GM19397 (cell line): ENCODE measurements around the gene CHRNA4.

Experiments used
- ATAC-seq: cut with Tn5 transposase; IDR thresholded peaks from one replicate; pipeline ENCODE4 v1.9.1; 2021; ENCODE audit warnings: mild to moderate bottlenecking, moderate library complexity; ENCODE audit not compliant: unreplicated experiment

The CHRNA4 gene

DNA sequence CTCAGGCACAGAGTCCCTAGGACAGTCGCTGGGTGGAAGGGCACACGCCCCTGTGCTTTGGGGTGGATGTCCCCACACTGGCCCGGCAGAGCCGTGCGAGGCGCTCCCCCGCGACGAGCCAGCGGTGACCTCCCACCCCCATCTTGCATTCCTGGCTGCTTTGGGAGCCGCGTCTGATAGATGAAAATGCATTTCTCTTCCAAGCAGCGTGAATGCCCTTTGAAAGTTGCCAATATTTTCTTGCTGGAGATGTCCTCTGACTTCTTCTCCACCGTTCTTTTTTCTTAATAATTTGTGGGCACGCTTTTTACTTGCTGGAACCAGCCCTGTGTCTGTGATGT is 38.2 kb downstream of the CHRNA4 start:
- ATAC-seq, result no peak

DNA sequence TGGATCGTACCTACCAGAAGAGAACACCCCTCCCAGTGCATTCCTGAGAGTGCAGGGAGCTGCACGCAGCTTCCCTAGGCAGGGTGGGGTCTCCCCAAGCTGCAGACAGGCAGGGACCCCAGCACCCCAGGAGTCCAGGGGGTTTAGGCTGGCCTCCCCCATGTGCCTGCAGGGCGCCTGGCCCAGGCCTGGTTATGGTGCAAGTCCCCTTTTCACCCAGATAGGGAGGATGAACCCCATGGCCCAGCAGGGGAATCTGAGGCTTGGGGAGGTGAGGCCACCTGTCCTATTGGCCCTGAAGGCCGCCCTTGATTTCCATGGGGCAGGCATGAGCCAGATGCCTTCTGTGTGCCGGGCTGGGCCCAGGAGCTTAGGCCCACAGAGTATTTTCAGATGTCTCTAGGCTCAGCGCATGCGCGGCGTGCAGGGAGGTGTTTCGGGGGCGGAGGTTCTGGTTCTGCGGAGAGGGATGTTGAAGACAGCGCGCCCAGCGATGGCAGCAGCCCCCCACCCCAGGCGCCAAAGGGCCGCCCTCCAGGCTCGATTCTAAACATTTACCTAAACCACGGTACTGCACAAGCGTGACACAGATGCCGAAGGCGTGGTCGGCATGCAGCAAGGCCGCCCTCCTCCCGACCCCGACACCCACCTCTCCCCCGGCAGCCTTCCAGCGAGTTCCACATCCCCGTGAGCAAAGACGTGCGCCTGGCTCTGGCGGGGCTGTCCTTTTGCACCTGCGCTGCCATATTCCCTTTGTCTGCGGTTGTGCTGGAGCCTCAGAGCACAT is 38.8 kb downstream of the CHRNA4 start:
- ATAC-seq, result no peak

DNA sequence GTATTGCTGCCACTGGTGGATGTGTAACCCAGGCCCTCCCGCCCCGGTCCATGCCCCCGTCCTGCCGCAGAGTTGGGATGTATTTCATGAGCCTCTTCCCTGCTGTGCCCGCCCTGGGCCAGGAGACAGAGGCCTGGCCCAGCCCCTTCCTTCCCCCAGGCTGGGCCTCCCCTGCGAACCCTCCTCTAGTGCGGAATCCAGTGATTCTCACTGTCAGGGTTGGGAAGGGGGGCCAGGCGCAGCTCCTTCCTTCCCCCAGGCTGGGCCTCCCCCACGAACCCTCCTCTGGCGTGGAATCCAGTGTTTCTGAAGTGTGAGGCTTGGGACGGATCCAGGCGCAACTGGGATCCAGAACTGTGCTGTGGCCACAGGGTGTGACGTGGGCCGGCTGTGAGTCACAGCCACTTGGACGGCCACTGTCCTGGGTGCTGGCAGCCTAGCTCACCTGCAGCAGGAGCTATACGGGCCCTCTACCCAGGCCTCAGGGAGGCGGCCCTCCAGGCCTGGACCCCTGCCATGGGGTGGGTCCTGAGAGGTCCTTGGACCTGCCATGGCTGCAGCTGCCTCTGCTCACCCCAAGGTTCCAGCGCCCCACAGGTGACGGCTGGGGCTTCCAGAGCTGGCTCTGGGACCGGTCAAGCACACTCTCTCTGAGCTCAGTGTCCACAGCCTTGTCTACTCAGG is 39.9 kb downstream of the CHRNA4 start:
- ATAC-seq, result no peak

DNA sequence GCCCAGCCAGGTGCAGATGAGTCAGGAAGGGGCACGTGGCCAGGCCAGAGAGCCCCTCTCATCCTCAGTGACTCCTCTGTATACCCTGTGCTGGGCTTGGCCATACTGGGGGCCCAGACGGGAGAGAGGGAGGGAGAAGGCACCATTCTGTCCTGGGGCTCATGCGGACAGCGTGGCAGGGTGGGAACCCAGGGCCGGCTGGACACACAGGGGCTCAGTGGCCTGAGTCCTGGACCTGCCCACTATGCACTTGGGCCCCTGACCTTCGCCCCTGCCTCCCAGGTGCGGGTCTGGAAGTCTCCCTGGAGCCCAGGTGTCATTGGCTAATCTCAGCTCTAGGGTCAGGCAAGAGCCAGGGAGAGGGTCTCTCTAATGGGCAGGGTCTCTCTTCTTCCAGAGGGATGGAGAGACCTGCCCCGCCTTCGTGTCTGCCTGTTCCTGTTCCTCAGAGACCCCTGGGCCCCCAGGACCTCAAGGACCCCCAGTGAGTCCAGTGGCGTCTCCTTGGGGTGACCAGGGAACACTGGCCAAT is 40.5 kb downstream of the CHRNA4 start:
- ATAC-seq, result no peak

GRCh38 chr20:63320041-63320511 is 41.1 kb downstream of the CHRNA4 start:
- ATAC-seq, result no peak

DNA sequence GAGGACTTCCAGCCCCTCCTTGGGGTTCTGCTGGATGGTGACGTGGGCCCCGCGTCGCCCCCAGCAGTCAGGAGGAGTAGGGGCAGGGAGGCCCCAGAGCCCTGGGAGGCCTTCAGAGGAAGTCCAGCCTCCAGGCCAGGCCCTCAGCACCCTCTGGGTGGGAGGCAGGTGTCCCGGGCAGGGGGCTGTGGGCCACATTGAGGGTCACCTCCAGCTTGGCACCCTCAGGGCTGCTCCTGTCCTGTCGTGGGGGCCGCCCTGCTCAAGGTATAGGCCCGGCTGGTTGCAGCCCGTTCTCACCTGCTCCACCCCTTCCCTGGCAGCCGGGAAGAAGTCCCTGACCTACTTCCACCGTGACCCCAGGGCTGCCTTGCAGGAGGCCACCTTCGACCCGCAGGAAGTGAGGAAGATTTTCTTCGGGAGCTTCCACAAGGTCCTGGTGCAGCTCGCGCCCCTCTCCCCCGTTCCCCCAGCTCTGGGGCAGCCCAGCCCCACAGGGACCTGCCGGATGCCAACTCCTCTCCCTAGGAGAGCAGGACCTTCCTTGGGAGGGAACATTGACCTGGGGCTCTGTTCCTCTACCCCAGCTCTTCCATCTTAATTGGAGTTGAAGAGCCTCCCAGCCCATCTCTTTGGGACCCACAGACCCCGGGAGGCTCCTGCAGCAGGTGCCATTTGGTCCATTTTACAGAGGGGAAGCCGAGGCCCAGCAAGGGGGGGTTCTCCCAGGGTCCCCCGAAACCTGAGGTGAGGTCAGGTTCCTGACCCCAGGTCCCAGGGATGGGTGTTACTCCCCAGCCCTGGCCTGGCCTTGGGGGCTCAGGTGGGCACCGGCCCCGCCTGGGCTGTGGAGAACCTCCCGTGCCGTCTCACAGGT is 41.7 kb downstream of the CHRNA4 start:
- no peak for ATAC-seq

GRCh38 chr20:63318391-63319163 is 42.6 kb downstream of the CHRNA4 start:
- no peak for ATAC-seq

DNA sequence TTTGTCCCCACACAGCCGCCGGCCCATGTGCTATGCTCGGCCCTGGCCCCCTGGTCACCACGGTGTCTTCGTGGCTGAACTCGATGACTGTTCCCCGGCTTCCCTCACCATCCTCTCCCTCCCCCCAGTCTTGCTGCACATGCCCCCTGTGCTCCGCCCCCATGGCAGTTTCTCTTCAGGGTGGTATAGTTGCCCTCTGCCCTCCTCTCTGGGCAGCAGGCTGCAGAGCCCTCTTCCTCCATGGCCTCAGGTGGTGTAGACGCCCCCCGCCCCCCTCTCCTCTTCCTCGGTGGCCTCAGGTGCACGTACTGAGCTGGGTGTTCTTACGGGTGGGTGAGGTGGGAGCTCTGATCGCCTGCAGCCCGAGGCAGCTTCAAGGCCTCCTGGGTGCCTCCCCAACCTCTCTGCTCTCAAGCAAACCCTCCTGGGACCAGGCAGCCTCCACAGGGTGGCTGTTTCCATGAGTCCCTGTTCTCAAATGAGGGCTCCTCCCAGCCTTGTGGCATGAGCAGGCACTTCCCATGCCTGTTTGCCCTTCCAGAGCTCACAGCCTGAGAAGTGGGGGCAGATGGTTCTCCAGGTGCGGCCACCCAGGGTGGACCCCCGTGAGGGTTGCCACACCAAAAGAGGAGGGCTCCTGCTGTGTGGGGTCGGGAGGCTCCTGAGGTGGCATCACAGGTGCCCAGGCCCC is 43.4 kb downstream of the CHRNA4 start:
- ATAC-seq, result no peak

DNA sequence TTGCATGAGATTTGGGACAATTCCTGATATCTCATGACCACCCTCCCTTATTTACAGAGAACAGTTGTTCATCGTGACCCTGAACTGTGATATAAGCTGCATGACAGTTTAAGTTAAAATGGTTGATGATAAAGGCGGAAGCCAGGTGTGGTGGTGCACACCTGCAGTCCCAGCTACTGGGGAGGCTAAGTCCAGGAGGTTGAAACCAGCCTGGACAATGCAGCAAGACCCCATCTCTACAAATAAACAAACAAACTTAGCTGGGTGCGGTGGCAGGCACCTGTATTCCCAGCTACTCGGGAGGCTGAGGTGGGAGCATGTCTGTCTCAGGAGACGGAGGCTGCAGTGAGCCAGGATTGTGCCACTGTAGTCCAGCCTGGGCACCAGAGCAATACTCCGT is 44.1 kb downstream of the CHRNA4 start:
- no peak for ATAC-seq

GRCh38 chr20:63316502-63316921 is 44.6 kb downstream of the CHRNA4 start:
- no peak for ATAC-seq

DNA sequence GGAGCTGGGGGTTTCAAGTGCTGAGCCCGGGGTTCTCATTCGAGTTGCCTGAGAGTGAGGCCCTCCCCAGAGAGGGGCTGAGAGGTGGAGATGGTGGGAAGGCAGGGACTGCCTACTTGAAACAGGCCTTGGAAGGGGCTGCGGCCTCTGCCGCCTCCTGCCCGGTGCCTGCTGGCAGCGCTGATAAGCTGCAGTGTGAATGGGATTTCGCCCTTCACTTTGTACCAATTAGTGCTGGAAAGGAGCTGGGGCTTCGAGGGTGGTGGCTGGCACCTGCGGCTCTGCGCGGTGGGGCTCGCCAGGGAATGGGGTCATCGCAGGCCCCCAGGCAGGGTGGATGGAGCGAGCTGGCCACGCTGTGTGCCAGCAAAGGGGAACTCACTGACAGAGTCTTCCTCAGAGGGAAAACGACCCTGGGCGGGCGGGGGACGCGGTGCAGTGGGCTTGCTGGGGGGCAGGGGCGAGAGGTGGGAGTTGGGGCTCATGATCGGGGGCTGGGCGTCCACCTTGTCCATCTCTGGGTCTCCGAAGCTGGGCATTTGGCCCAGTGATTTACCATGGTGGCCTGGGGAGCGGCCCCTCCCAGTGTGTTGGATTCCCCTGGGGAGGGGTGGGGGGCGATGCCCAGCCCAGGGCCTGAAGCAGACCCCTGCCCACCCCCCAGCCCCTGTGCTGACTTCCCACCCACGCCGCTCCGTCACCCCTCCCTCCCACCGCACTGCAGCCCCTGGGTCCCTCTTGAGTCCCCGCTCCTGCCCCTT is 45.2 kb downstream of the CHRNA4 start:
- no peak for ATAC-seq

DNA sequence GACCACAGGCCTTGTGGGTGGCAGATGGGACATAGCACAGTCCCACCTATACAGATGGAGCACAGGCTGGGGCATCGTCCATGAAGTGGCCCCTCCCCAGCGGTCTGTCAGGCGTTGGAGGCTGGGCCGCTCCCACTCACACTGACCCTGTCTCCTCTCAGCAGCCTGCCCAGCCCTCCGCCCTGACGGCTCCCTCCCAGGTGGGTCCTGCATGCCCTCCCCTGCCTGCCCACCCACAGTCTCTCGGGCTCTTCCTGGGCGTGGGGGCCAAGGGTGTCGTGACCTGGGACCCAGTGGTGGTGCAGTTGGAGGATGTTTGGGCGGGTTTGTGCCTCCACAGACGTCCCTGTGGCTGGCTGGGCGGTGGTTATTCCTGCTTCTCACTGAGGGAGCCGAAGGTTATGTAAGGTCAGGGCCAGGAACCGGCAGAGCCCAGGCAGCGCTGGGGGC is 45.9 kb downstream of the CHRNA4 start:
- ATAC-seq, result no peak

- ATAC-seq, result no peak
These were observed 46.4 kb downstream of the CHRNA4 start for GRCh38 chr20:63314566-63315239.

DNA sequence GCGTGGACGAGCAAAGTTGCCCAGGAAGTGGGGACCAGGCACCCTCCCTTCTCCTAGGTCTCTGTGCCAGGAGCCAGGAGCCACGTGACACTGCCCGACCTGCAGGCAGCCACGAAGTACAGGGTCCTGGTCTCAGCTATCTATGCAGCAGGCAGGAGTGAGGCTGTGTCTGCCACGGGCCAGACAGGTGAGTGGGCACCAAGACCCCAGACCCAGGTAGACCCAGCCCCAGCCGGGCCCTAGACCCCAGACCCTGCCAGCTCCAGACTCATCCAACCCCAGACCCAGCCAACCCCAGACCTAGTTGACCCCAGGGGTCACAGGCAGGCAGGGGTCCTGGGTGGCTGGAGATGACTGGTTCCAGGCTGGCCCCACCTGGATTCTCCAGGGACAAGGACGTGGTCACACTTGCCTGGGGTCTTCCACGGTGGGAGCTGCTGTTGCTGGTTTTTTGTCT is 47.1 kb downstream of the CHRNA4 start:
- no peak for ATAC-seq

GRCh38 chr20:63313349-63314014 is 47.7 kb downstream of the CHRNA4 start:
- ATAC-seq, result no peak

- no peak for ATAC-seq
These were observed 48.3 kb downstream of the CHRNA4 start for GRCh38 chr20:63312690-63313348.

GRCh38 chr20:63312273-63312672 is 48.9 kb downstream of the CHRNA4 start:
- no peak for ATAC-seq
